Esophagus muscularis mucosa (tissue), 4 donors: ENCODE measurements around the gene TIMP1. TPM values are rescaled to one million over a fixed set of nuclear protein-coding genes. Genes with fewer than 3 reads are reported as not detected.
A peak's percentile ranks its signal among the peaks of the same experiment; 100 is the strongest.

Experiments
- DNase-seq: peaks from one replicate; pipeline ENCODE4 v3.0.0-alpha.2; 2017; ENCODE audit errors: extremely low spot score
- H3K27ac ChIP-seq, 4 donors: fragments of 200-600 bp; sonication (generic); replicated peaks in 1 of 4; 1 replicate in 3 of 4; 2 replicates in 1 of 4; pipeline ENCODE4 v1.5.1; 2016 to 2019; ENCODE audit warnings: mild to moderate bottlenecking in 1 of 4
- H3K27me3 ChIP-seq, 4 donors: fragments of 200-600 bp; sonication (generic); one replicate each; pipeline versions ENCODE4 v1.5.1 to v1.6.0; 2016 to 2019
- H3K36me3 ChIP-seq, 4 donors: fragments of 200-600 bp; sonication (generic); one replicate each; pipeline ENCODE4 v1.5.1; 2016 to 2019
- H3K4me1 ChIP-seq, 4 donors: fragments of 200-600 bp; sonication (generic); one replicate each; pipeline ENCODE4 v1.5.1; 2016 to 2019
- H3K4me3 ChIP-seq, 4 donors: fragments of 200-600 bp; sonication (generic); 1 replicate in 2 of 4; 2 replicates in 2 of 4; pipeline ENCODE4 v1.5.1; 2016 to 2019; ENCODE audit warnings: mild to moderate bottlenecking in 4 of 4, moderate library complexity in 1 of 4
- H3K9me3 ChIP-seq, 4 donors: fragments of 200-600 bp; sonication (generic); 1 replicate in 3 of 4; 2 replicates in 1 of 4; pipeline ENCODE4 v1.5.1; 2016 to 2019
- CTCF ChIP-seq, 3 experiments: fragments of 200-600 bp in 2 of 3; fragments of 450-650 bp in 1 of 3; sonication (generic) in 2 of 3; IDR thresholded peaks; one replicate each; pipeline ENCODE4 v1.5.1; 2017 to 2019; ENCODE audit warnings: antibody characterized with exemption in 3 of 3, mild to moderate bottlenecking in 2 of 3, moderate library complexity in 1 of 3
- EP300 ChIP-seq: sonication (generic); formaldehyde crosslinking; IDR thresholded peaks from one replicate; pipeline ENCODE4 v1.6.1; 2017; ENCODE audit warnings: antibody characterized with exemption
- POLR2A ChIP-seq: fragments of 450-650 bp; IDR thresholded peaks from one replicate; pipeline ENCODE4 v1.6.1; 2017; ENCODE audit warnings: antibody characterized with exemption, moderate library complexity, mild to moderate bottlenecking, low read depth
- POLR2AphosphoS5 ChIP-seq, 2 donors: sonication (generic); formaldehyde crosslinking; IDR thresholded peaks; one replicate each; pipeline ENCODE4 v1.6.1; 2017; ENCODE audit warnings: antibody characterized with exemption in 2 of 2
- WGBS: methylation state at CpG from one replicate; pipeline ENCODE4 v1.1.5; 2018; 5-methylcytosine and 5-hydroxymethylcytosine counted together
- intact Hi-C: fragments of 100-400 bp; cut with DNase I; formaldehyde crosslinking; loops from one replicate; pipeline ENCODE4 v1.15.1; 2023
- total RNA-seq, 4 donors: library from RNA; depleted of rRNA; stranded (reverse); fragments of >200 nt; gene quantifications; one replicate each; pipeline versions ENCODE4 v1.1.0 to v1.2.1, GENCODE V29; 2016

TIMP1 gene
- total RNA-seq, 4 donors from 2014 or later: 82.6 to 251 (median 178) TPM

DNA sequence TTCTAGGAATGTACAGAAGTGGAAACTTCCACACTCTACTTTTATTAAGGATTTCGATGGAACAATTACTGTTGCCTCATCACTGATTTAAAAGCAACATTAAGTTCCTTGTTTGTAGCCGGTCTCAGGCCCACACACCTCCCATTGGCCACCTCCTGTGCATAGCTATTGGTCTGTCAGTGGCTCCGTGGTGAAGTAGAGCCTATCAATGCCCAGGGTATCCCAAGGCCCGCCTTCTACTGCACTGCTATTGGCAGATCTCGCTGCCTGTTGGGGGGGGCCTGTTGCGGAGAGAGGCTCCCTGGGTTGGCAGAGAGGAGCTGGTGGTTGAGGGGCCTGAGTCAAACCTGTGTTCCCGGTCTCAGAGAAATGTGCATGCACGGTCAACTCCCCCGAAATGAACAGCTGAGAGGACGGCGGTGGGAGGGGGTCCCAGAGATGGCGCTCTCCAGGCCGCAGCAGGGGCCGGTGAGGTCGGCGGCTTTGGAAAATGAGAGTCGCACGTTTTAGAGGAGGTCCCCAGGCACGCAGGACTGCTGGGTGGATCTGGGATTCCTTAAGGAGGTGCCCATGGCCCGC, 26.1 kb upstream of the TIMP1 start:
- 40% methylated on average over 18 of the region's 20 CpGs for WGBS
- peak; percentile 95 for DNase-seq
- Histone ChIP-seq H3K4me1 (peaks cover 0 to 18% (median 17%) of the 10 kb centered on the region in 4 donors), H3K27ac (peak overlapping the region; percentile 83 to 88 (median 86)), H3K4me3 (peak overlapping the region; percentile 51 to 60 (median 54)), H3K36me3 (no peaks in the 10 kb centered on the region), H3K9me3 (peaks cover 0 to 1% (median 0%) of the 10 kb centered on the region in 4 donors), H3K27me3 (no peaks in the 10 kb centered on the region)
- intact Hi-C loops: no loop called here
- TF ChIP-seq POLR2A (peak; percentile 52), CTCF (IDR thresholded peaks at IDR 0.05) (no peak), POLR2AphosphoS5 (IDR thresholded peaks at IDR 0.05) (peak; percentile 82 to 90), EP300 (no peak)

GRCh38 chrX:47558436-47558835, 23.8 kb upstream of the TIMP1 start:
- intact Hi-C loops: no loop called here
- peaks cover 0 to 4% (median 0%) of the 10 kb centered on the region in 4 donors for H3K9me3 ChIP-seq
- no peak overlapping the region for H3K27ac ChIP-seq
- WGBS: 85% methylated on average over 3 of the region's 3 CpGs
- H3K4me3 ChIP-seq: no peak overlapping the region
- peaks cover 0 to 8% (median 6%) of the 10 kb centered on the region in 4 donors for H3K36me3 ChIP-seq
- TF ChIP-seq CTCF (IDR thresholded peaks at IDR 0.05) (no peak), POLR2AphosphoS5 (IDR thresholded peaks at IDR 0.05) (no peak), EP300 (no peak), POLR2A (no peak)
- DNase-seq: no peak
- H3K4me1 ChIP-seq: peaks cover 12 to 38% (median 32%) of the 10 kb centered on the region in 4 donors
- no peaks in the 10 kb centered on the region for H3K27me3 ChIP-seq

- Histone ChIP-seq H3K27me3 (no peaks in the 10 kb centered on the region), H3K27ac (peak overlapping the region; percentile 91 to 94 (median 93)), H3K36me3 (peaks cover 4 to 27% (median 18%) of the 10 kb centered on the region in 4 donors), H3K9me3 (peaks cover 0 to 4% (median 0%) of the 10 kb centered on the region in 4 donors), H3K4me3 (peak overlapping the region; percentile 63 to 83 (median 66)), H3K4me1 (peaks cover 12 to 39% (median 35%) of the 10 kb centered on the region in 4 donors)
- no peak for DNase-seq
- TF ChIP-seq POLR2A (no peak), CTCF (IDR thresholded peaks at IDR 0.05) (no peak), POLR2AphosphoS5 (IDR thresholded peaks at IDR 0.05) (no peak), EP300 (no peak)
- 47% methylated on average over 14 of the region's 15 CpGs for WGBS
- intact Hi-C loops: loop anchor here (5.0 kb wide), 1 partner anchor 97 kb away; the partner anchor contains the start of gene UXT
Observed at GRCh38 chrX:47560179-47560933, 21.9 kb upstream of the TIMP1 start.

GRCh38 chrX:47560934-47561658, 21.1 kb upstream of the TIMP1 start, which contains the start of gene ARAF:
TSS of gene ARAF (plus strand) at chrX:47561205. CDS start at chrX:47562968, 1,763 bp downstream.
- no peaks in the 10 kb centered on the region for H3K27me3 ChIP-seq
- H3K4me3 ChIP-seq: peak within 1 kb of the TSS; percentile 63 to 83 (median 66)
- H3K4me1 ChIP-seq: peaks cover 12 to 39% (median 35%) of the 10 kb centered on the region in 4 donors
- H3K9me3 ChIP-seq: peaks cover 0 to 4% (median 0%) of the 10 kb centered on the region in 4 donors
- peak; percentile 98 for DNase-seq
- H3K27ac ChIP-seq: peak within 1 kb of the TSS; percentile 91 to 94 (median 93)
- H3K36me3 ChIP-seq: peaks cover 4 to 29% (median 20%) of the 10 kb centered on the region in 4 donors
- intact Hi-C loops: loop anchor here (5.0 kb wide), 1 partner anchor 96 kb away; the partner anchor contains the start of gene UXT
- no peak for TF ChIP-seq EP300
- no peak for TF ChIP-seq CTCF (IDR thresholded peaks at IDR 0.05)
- TF ChIP-seq POLR2AphosphoS5 (IDR thresholded peaks at IDR 0.05): peak; percentile 69 to 79
- TF ChIP-seq POLR2A: no peak
- WGBS: 43% methylated on average over 43 of the region's 59 CpGs
